ENCODE data around the gene CDC26.
"Not testable (repeated sequence)": the region's sequence is repeated elsewhere in the genome, so short reads cannot be mapped to it uniquely, and the experiment has no call there.

CDC26 gene

GRCh38 chr9:113298924-113299770, 23.8 kb upstream of the CDC26 start:
- 0 out of 2 replicates have a peak, but pooled peaks cover 1% of the 10 kb centered on the region for H3K27me3 ChIP-seq (replicated peaks; ENCODE audit: control insufficient read depth, insufficient read depth, low read length)
- H3K4me3 ChIP-seq (replicated peaks; ENCODE audit: low read depth, low read length), result no peak overlapping the region
- TF ChIP-seq CTCF (IDR thresholded peaks at IDR 0.05; ENCODE audit: insufficient read depth, low read length, poor library complexity, severe bottlenecking), result no peak
- DNase-seq (ENCODE audit: extremely low read depth, insufficient read length), result no peak
- no peaks in the 10 kb centered on the region for H3K36me3 ChIP-seq (ENCODE audit: control insufficient read depth, insufficient read depth, low read length)

DNA sequence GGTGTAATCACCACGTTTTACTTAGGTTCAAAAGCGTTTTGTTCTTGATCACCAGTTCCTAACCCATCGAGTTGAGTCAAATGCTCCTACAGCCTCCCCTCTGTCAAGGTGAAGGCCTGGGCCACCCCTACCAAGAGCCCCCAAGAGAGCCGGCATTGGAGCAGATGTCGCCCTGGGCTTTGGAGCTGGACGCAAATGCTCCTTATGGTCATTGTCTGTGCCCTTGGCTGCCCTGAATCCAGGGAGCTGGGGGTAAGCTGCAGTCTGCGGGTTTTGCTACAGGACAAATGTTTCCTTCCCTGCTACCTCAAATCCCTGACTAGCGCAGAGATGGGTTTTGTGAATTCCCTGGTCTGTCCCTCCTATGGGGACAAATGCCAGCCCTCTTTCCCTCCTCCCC, 22.9 kb upstream of the CDC26 start:
- DNase-seq (ENCODE audit: extremely low read depth, insufficient read length), result no peak
- no peak for TF ChIP-seq CTCF (IDR thresholded peaks at IDR 0.05; ENCODE audit: insufficient read depth, low read length, poor library complexity, severe bottlenecking)
- Histone ChIP-seq H3K36me3 (ENCODE audit: control insufficient read depth, insufficient read depth, low read length) (peaks cover 1% of the 10 kb centered on the region), H3K27me3 (replicated peaks; ENCODE audit: control insufficient read depth, insufficient read depth, low read length) (0 out of 2 replicates have a peak, but pooled peaks cover 1% of the 10 kb centered on the region), H3K4me3 (replicated peaks; ENCODE audit: low read depth, low read length) (no peak overlapping the region)

- DNase-seq (ENCODE audit: extremely low read depth, insufficient read length), result no peak
Measured at GRCh38 chr9:113296796-113297558, 21.6 kb upstream of the CDC26 start.

GRCh38 chr9:113296247-113296646, 20.9 kb upstream of the CDC26 start:
- DNase-seq (ENCODE audit: extremely low read depth, insufficient read length); H3K36me3 ChIP-seq (ENCODE audit: control insufficient read depth, insufficient read depth, low read length); H3K4me3 ChIP-seq (replicated peaks; ENCODE audit: low read depth, low read length); H3K27me3 ChIP-seq (replicated peaks; ENCODE audit: control insufficient read depth, insufficient read depth, low read length): not testable (repeated sequence)

More at GRCh38 chr9:113296796-113297558, 21.6 kb upstream of the CDC26 start:
- peaks cover 5% of the 10 kb centered on the region for H3K36me3 ChIP-seq (ENCODE audit: control insufficient read depth, insufficient read depth, low read length)
- no peak for TF ChIP-seq CTCF (IDR thresholded peaks at IDR 0.05; ENCODE audit: insufficient read depth, low read length, poor library complexity, severe bottlenecking)
- H3K4me3 ChIP-seq (replicated peaks; ENCODE audit: low read depth, low read length), result no peak overlapping the region
- H3K27me3 ChIP-seq (replicated peaks; ENCODE audit: control insufficient read depth, insufficient read depth, low read length), result 0 out of 2 replicates have a peak, but pooled peaks cover 1% of the 10 kb centered on the region

- TF ChIP-seq CTCF (IDR thresholded peaks at IDR 0.05; ENCODE audit: insufficient read depth, low read length, poor library complexity, severe bottlenecking), result no peak
- Histone ChIP-seq H3K4me3 (replicated peaks; ENCODE audit: low read depth, low read length) (no peak overlapping the region), H3K36me3 (ENCODE audit: control insufficient read depth, insufficient read depth, low read length) (peaks cover 16% of the 10 kb centered on the region), H3K27me3 (replicated peaks; ENCODE audit: control insufficient read depth, insufficient read depth, low read length) (no peaks in the 10 kb centered on the region)
- DNase-seq (ENCODE audit: extremely low read depth, insufficient read length), result no peak
Measured at GRCh38 chr9:113293285-113293878, 18.0 kb upstream of the CDC26 start.

Measured in GM06990 (cell line).